ENCODE measurements around the gene TXNRD3. TPM values are rescaled to one million over a fixed set of nuclear protein-coding genes. Genes with fewer than 3 reads are reported as not detected.
A peak's percentile ranks its signal among the peaks of the same experiment; 100 is the strongest.

Gene TXNRD3
- 12.2 TPM for total RNA-seq
- long read RNA-seq, partial matches to known transcripts: 0 of 4 reads
- long read RNA-seq, other reads (novel, unspliced or antisense): 1 of 4 reads

GRCh38 chr3:126654571-126655383 is at the start of gene TXNRD3:
TSS of gene TXNRD3 (minus strand) at chr3:126655124.
- peak; percentile 92 for DNase-seq (ENCODE audit: low spot score)

DNA sequence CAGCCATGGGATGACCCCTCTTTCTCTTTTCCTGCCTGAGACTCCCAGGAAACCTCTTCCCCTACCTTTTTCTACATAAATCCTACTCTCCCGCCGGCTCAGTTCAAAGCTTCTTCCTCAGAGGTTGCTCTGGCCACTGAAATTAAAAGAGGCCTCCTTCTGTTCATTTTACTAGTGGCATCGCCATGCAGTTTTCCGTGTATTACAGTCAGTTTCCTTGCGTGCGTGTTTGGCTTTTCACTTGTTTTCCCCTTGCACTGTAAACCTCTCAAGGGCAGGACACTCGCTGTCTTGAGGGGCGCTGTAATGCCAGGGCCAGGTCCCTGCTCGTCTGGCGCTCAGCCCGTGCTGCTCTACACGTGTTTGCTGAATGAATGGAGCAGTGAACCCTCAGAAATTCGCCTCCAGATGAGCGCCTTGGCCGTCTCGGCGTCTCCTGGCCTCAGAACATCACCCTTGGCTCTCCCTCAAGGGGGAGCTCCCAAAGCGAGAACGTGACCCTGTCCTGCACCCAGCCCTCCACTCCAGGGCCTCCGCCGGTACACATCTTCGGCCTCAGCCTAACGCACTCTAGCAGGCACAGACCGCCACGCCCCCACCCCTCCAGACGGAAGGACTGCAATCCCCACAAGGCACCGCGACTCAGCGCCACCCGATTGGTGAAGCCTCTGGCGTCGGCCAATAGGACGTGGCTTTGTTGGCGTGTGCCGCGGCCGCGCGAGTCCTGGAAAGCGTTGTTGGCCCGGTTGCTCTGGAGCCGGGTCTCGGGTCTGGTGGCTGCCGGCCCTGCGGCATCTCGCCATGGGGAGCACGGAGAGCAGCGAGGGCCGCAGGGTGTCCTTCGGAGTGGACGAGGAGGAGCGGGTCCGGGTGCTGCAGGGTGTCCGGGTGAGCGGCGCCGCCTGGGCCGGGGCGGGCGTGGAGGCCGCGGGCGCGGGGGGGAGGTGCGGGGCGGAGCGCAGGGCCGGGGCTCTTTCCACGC is 48.9 kb upstream of the TXNRD3 start, which contains the start of gene CHCHD6:
CHCHD6 (plus strand) TSS at position 729 of the 982 bp plus-strand sequence; CDS start at position 802, 73 bp downstream.
- DNase-seq (ENCODE audit: low spot score): peak; percentile 98

DNA sequence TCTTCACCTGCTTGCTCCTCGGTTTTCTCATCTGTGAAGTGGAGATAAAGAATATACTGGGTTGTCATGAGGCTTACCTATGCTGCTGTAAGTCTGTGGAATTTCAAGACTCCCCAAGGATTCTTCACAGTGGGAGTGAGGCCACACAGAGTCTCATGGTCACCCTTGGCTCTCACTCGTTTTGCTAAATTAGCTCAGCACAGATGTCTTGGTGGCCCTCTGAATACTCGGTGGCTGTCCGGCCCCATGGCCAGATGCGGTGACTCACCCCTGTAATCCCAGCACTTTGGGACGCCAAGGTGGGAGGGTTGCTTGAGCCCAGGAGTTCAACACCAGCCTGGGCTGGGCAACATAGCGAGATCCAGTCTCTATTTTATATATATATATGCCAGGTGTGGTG is 44.1 kb upstream of the TXNRD3 start:
- no peak for DNase-seq (ENCODE audit: low spot score)

- no peak for DNase-seq (ENCODE audit: low spot score)
Observed at GRCh38 chr3:126696701-126697267, 41.9 kb upstream of the TXNRD3 start.

DNA sequence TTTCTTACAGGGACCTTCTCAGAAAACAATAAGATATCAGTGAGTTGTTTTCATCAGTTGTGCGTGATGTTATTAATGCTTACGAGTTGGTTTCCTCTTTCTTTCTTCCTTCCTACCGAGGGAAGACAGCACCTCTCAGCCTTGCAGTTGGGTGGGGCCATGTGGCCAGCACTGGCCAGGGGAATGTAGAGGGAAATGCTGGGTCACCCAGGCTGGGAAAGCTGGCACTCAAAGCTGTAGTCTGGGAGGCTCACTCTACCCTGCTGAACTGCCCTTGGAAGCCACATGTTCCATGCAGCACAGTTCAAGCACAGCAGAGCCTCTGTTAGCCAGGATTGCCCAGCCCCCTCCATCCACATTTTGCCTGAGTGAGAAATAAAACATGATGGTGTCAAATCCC is 39.0 kb upstream of the TXNRD3 start:
- no peak for DNase-seq (ENCODE audit: low spot score)

GRCh38 chr3:126692858-126693257 is 37.9 kb upstream of the TXNRD3 start:
- no peak for DNase-seq (ENCODE audit: low spot score)

DNA sequence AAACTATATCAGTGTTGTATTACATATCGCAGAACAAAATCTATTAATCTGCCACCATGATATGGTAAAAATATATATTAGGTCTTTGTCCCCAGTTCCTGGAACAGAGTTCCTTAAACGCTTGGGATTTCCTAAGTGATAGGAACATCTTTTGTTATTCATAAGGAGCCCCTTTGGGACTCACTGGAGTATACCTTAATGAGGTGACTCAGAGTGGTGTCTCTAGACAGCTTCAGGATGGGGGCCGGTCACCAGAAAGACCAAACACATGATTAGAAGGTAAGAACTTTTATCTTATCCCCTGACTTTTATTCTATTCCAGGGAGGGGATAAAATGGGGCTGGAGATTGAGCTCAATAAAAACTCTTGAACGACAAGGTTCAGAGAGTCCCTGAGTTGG is 36.8 kb upstream of the TXNRD3 start:
- DNase-seq (ENCODE audit: low spot score): no peak

GRCh38 chr3:126685493-126685892 is 30.6 kb upstream of the TXNRD3 start:
- DNase-seq (ENCODE audit: low spot score): no peak

- DNase-seq (ENCODE audit: low spot score): no peak
Observed at GRCh38 chr3:126685021-126685420, 30.1 kb upstream of the TXNRD3 start.

DNA sequence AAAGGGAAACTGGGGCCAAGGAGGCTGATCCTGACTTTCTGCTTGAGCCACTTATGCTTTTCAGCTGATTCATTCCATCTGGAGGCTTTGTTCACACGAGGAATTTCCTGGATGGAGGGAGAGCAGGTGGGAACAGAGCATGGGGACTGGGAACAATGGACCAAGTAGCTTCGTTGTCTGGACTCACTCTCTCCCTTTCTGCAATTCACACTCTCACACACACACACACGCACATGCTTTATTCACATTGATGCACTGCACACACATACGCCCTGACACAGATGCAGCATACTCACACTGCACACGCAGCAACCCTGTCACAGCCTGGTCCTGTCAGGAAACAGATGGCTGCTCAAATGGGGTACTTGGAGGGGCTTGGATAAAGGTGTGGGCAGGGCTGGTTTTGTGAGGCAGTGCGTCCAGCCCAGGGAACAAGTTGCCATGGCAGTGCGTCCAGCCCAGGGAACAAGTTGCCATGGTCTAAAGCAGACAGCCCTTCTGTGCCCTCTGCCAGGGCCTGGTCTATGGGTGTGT is 29.4 kb upstream of the TXNRD3 start:
- DNase-seq (ENCODE audit: low spot score): no peak

DNA sequence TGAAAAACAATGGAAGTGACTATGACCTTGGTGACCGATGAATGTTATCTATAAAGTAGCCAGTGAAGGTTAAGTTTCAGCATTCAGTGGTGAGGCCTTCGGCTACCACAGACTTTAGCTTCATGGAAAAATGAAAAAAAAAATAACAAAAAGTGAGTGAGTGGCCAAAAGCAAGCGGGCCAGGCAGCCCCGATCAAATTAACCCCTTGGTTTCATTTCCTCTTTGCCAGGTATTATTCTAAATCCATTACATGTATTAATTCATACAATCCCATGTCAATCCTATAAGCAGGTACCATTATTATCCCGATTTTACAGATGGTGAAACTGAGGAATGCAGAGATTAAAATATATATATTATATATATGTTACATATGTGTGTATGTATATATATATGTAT is 28.1 kb upstream of the TXNRD3 start:
- DNase-seq (ENCODE audit: low spot score): no peak

DNA sequence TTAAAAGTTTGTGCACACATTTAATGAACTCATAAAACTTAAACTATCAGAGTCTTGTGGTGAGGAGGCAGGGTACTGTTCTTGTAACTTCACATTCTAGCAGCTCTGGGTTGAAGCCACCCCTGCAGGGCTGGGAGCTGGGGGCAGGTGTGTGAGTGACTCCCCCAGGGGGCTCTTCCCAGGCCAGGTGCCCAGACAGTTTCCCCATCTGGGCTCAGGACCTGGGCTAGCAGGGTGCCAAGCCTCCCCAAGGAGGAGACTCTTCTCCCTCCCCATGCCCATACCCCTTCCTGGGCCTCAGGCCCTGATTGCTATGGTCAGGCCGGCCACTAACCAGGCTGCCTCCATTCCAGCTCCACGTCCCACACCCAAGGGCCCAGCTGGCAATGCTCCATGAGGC is 27.1 kb upstream of the TXNRD3 start:
- peak; percentile 60 for DNase-seq (ENCODE audit: low spot score)

DNA sequence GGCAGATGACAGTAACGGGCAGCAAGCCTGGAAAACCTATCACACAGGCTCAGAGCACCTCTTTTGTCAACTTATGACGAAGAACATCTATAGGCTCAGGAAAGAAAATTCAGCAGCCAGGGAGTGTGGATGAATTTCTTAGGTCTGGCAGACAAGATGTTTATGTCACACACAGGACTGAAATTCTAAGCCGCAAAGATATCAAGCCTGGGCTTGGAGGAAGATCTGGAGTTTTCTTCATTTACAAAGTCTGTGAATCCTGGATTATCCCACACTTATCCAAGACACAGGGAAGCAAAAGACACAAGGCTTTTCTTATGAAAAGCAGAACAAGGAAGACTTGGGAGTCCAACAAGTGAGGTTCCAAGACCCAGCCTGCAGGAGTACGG is 25.7 kb upstream of the TXNRD3 start:
- DNase-seq (ENCODE audit: low spot score): no peak

GRCh38 chr3:126679831-126680666 is 25.1 kb upstream of the TXNRD3 start:
- no peak for DNase-seq (ENCODE audit: low spot score)

GRCh38 chr3:126679318-126679751 is 24.4 kb upstream of the TXNRD3 start:
- DNase-seq (ENCODE audit: low spot score): peak; percentile 94

DNA sequence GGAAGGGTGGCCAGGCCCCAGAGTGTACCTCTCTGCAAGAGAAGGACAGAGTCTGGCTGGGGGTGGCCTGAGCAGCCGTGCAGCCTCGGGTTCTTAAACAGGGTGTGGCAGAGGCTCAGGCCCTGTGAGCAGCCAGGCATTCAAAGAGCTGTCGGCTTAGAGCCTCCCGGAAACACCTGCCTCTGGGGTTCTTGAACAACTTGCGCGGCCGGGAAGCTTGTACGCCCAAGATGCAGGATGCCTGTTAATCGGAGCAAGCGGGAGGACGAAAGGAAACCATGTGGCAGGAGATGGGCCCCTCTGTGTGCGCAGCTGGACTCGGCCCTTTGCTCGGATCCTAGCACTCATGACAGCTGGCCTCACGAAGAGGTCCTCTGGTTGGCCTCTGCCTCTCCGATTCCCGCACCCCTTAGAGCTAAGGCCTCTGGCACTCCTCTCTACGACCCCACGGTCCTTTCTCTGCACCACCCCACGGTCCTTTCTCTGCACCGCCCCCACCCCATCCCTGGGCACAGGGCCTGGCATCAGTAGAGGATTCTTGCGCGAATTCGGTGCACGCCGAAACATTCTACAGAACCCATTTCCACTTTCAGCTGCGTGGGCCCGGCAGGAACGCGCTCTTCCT is 23.9 kb upstream of the TXNRD3 start:
- DNase-seq (ENCODE audit: low spot score): peak; percentile 82

DNA sequence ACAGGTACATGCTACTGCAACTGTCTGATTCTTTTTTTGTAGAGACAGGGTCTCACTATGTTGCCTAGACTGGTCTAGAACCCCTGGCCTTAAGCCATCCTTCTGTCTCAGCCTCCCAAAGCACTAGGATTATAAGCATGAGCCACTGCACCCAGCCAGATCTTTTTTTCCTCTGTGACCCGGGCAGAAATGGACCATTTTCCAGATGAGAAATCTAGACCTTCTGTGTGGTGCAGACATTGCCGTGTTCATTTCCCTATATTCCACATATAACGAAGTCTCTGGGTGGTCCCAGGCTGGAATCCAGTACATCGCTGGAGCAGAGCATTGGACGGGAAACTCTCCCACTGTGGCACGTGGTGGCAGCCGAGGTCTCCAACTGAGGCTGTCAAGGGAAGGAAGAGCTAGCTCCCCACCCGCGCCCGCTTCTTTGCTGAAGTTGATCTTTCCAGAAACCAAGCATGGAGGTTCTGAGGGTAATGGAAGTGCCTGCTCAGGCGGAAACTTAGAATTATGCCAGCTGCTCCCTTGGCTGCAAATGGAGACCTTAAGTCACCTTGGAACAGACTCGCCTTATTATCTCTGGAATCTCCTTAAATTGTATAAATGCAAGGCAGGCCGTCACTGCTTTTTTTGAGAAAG is 23.1 kb upstream of the TXNRD3 start:
- peak; percentile 72 for DNase-seq (ENCODE audit: low spot score)

DNA sequence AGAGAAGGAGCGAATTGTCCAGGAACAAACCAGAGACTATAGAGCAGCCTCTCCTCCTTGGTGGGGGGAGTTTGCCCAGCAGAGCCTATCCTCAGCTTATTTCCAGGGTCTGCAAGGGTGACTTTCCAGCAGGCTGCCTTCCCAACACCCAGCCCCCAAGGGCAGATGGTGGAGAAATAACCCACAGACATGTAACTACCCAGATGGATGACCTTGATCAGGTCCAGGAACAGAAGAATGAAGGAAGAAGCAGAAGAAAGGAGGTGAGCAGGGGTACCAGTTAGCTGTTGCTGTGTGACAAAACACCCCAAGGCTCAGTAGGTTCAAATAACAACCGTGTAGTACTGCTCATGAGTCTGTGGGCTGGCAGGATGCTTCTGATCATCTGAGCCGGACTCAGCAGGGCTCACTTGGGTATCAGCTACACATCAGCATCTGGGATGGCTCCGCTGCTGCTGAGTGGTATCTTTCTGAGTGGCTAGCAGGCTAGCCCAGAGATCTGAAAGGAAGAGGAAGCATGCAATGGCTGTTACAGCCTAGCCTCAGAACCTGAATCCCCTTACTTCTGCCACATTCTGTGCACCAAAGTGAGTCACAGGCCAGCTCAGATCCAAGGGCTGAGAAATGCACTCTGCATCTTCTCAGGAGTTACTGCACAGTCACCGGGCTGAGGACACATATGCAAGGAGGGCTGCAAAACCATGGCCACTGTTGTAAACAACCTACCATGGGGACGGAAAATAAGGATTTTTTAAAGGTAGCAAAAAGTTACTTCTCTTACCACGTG is 22.2 kb upstream of the TXNRD3 start:
- DNase-seq (ENCODE audit: low spot score): no peak
